NCI-H748 treated with DMSO at 0.1 percent for 48 hours (cell line): ENCODE measurements around the gene ADD1.

ENCODE experiments used
- DNase-seq: peaks from one replicate; lab custom pipeline; 2025; lab: John Stamatoyannopoulos, UW

ADD1 gene

DNA sequence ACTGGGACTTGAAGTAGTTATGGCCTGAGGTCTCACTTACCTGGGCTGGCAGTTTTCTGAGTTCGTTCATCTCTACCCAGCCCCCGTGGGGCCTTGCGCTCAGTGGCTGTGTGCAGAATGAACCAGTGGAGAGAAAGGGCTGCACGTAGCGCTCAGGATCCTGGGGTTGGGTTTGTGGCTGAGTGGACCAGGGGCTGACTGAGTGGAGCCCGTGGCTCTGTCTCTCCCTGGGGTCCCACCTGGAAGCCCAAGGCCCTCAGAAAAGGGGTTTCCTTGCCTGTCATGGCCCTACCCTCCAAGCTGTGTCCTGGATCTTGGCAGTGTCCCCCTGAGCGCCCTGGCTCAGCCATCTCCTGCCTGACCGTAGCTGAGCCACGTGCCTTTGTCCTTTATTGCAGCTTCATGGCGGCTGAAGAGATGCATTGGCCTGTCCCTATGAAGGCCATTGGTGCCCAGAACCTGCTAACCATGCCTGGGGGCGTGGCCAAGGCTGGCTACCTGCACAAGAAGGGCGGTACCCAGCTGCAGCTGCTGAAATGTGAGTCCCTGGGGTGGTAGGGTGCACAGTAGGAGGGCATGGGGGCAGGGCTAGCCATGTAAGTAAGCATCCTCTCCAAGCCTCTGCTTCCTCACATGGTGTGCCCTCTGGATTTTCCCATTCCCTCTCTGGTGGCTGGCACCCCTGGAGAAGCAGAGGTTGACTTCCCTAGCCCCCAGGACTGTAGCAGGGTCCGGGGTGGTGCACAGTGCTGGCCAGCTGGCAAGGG is 23.2 kb upstream of the ADD1 start:
- no peak for DNase-seq

DNA sequence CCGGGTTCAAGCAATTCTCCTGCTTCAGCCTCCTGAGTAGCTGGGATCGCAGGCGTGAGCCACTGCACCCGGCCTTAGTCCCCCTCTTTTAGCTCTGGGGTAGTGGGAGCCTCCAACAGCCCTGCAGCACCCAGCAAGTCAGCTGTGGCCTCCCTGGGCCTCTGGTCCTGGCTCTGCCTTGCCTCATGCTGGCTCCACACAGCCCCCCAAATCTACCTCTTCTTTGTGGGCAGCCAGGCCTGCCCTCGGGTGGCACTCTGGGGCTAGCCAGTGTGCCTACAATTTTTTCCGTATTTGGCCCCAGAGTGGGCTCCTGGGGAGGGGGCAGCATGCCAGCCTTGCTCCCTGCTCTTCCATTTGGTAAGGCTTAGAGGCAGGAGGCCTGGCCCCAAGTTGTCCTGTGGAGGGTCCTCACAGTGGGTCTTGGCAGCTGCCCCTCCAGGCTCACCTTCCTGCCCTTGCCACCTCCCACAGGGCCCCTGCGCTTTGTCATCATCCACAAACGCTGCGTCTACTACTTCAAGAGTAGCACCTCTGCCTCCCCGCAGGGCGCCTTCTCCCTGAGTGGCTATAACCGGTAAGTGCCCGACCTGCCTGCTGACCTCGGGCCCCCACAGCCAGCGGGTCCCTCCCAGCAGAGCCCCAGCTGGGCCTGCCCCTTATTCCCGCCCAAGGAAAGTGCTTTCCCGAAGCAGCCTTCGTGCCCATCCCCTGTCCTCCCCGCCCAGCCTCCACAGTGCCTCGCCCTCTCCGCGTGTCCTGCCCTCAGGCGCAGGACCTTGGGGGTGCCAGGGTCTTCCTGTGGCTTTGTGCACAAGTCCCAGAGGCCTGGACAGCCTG is 21.0 kb upstream of the ADD1 start:
- no peak for DNase-seq

DNA sequence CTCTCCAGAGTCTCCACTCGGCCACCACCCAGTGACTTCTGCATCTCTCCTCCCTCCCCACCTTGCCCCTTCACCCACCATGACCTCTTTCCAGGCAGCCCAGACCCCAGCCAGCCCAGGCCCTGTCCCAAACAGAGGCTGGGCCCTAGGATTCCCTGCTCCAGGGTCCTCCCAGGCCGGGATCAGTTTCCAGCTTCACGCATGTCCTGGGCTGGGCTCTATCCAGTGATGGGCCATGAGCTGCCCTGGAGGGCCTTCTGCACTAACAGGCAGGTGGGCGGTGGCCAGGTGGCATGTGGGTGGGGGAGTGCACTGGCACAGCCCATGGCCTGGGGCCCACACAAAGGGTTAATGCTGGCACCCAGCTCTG is 20.4 kb upstream of the ADD1 start:
- no peak for DNase-seq

DNA sequence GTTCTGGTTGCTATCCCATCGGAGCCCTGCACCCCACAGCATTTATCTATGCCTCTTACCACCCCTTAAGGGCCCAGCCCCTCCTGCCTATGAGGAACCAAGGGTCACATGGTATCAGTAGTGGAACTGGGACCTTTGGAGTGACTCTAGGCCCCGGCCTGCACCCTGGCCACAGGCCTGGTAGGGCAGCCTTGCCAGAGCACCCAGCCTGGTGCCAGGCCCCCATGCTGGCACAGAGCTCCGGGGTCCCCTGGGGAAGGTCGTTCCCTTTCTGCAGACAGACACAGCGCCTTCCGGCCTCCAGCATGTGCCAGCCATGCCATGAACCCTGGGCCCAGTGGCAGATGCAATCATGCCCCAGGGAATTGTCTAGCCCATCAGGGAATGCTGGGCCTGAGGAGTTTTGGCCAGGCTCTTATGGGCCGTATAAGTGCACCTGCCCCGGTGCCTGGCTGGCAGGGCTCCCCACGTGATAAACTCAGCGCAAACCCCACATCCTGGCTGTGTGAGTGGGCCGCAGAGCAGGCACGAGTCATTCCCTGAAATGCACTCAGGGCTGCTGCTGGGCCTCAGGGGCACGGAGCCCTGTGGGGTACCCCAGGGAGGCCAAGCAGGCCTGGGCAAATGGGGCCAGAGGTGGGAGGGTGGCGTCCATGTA is 19.8 kb upstream of the ADD1 start:
- no peak for DNase-seq

DNA sequence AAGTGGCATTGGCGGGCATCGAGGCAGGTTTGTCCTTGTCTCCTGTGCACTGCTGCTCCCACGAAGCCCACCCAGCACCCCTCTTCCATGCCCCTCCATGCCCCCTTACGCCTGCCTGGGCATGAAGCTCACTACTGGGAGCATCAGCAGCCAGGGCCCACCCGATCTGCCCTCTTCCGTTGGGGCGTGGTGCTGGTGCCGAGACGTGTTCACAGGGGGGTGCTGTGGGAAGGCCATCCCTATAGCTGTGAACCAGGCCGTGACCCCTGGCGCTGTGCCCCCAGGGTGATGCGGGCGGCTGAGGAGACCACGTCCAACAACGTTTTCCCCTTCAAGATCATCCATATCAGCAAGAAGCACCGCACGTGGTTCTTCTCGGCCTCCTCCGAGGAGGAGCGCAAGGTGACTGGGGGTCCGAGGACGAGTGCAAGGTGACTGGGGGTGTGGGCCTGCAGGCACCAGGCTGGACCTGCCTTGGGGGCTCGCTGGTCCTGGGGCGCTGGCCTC is 19.3 kb upstream of the ADD1 start:
- DNase-seq: no peak

DNA sequence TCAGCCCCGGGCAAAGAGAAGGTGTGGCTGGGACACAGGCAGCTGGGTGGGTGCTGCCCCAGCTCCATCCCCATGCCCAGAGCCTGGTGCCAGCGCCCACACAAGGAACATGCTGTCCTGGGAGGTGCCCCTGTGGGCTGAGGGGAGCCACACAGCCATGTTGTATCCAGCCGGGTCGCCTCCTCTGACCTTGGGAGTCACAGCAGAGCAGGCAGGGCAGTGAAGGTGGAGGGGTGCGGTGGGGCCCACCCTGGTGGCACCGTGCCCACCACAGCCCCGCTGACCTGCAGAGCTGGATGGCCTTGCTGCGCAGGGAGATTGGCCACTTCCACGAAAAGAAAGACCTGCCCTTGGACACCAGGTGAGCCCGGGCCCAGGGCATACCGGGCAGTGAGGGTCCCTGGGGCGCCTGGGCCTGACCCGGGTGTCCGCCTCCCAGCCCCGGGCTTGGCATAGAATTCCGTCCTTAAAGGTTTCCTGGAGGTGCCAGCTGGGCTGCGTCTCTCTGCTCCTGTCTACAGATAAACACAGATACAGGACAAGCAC is 18.7 kb upstream of the ADD1 start:
- DNase-seq: no peak

DNA sequence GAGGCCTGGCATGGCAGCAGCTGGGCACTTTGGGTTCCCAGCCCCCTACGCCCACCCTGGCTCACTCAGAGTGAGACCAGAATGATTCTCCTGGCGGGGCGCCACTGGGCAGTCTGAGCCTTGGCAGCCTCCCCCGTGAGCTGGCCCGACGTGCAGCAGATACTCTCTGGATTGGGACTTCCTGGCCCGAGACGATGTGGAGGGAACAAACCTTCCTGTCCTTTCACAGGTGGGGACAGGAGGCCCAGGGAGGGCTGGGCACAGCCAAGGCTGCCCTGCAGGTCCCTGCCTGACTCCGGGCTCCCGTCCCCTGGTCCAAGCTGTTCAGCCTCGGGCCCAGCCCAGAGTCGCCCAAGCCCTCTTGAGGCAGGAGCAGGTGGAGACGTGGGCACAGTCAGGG is 17.9 kb upstream of the ADD1 start:
- DNase-seq: no peak

DNA sequence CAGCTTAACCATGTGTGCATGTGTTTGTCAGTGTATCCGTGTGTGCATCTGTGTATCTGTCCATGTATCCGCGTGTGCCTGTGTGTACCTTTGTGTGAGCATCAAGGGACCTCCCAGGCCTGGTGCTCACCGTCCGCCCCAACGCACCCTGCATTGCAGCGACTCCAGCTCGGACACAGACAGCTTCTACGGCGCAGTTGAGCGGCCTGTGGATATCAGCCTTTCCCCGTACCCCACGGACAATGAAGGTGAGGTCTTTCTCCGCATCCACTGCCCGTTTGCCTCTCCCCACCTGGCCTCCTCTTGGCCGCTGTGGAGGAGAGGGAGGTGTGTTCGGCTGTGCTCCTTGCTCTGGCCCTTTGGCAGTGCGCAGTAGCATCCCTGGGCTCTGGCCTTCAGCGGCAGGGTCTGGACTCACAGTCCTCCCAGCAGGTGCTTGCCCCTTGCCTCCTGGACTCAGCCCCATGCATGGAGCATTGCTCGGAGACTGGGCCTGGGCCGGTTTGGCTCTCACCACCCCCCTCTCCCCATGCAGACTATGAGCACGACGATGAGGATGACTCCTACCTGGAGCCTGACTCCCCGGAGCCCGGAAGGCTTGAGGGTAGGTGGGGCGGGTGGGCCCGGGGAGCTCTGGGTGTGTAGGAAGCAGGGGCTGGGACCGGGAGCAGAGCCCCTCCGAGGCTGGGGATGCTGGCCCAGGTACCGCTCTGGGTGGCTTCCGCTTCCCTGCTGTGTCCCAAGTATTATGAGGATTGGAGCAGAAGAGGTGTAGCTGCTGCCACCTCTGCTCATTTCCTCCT is 16.4 kb upstream of the ADD1 start:
- DNase-seq: no peak

DNA sequence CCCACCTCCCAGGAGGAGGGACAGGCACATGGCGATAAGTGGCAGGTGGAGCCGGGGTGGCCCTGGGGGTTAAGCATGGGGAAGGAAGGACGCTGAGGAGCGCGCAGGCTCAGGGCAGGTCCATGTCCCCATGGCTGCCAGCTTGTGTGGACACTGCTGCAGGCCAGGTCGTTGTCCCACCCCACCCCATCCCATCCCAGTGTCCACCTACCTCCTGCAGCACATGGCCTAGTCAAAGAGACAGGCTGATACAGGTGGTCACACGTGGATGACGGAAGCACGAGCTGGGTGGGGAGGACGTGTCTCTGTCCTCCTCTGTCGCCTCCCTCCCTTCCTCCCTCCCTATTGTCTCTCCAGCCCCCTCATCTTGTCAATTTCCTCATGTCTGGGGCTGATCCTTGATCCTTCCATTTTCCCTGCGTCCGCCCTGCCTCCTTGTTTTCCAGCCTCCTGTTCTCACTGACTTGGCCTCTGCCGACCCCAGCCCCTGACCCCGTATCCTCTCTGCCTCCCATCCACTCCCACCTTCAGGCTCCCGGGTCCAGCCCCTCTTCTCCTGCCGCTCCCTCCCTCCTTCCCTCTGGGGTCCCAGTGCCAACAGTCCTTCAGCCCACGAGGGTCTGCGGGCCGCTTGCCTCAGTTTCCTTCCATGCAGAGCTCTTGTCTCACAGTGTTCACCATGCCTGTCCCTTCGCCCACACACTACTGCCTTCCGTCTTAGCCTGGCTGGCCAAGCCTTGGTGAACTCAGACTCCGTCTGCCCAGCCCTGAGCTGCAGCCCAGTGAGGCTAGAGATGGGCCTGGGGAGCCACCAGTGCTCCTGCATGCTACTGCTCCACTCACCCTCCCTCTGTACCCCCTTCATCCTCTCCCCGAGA is 15.5 kb upstream of the ADD1 start:
- no peak for DNase-seq

DNA sequence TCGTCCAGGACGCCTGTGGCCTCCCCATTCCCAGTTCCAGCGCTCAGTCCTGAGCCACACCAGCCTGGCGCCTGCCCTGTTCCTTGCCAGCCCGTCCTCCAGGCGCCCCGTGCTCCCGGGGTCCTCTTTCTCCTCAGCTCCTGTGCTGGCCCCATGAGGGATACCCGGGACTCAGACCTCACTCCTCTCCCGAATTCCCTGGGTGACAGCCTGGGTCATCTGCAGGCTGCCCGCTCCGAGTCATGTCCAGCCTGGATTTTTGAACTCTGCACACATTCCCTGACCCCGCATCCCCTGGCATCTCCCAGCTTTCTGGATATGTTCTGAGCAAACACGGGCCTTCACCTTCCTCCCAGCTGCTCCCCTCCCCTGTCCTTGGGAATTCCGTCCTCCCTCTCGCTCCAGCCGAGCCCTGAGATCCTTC is 14.9 kb upstream of the ADD1 start:
- DNase-seq: no peak

DNA sequence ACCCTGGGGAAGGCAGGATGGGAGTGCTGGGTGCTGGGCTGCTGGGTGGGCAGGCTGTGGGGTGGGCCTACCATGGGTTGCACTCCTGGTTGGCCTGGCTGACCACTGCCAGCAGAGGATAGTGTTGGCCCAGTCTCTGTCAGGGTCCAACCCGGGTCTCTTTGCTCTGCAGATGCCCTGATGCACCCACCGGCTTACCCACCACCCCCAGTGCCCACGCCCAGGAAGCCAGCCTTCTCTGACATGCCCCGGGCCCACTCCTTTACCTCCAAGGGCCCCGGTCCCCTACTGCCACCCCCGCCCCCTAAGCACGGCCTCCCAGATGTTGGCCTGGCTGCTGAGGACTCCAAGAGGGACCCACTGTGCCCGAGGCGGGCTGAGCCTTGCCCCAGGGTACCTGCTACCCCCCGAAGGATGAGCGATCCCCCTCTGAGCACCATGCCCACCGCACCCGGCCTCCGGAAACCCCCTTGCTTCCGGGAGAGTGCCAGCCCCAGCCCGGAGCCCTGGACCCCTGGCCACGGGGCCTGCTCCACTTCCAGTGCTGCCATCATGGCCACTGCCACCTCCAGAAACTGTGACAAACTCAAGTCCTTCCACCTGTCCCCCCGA is 14.2 kb upstream of the ADD1 start:
- DNase-seq: no peak

DNA sequence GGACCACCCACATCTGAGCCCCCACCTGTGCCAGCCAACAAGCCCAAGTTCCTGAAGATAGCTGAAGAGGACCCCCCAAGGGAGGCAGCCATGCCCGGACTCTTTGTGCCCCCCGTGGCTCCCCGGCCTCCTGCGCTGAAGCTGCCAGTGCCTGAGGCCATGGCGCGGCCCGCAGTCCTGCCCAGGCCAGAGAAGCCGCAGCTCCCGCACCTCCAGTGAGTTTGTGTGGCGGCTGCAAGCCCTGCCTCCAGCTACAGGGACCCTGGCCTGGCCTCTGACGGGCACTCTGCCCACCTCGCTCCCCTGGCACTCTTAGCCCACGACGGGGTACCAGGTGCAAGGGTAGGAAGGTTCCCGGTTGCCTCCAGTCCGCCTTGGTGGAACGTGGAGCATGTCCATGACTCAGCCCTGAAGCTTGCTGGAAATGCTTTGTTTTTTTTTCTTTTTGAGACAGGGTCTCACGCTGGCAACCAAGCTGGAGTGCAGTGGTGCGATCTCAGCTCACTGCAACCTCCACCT is 13.7 kb upstream of the ADD1 start:
- no peak for DNase-seq

DNA sequence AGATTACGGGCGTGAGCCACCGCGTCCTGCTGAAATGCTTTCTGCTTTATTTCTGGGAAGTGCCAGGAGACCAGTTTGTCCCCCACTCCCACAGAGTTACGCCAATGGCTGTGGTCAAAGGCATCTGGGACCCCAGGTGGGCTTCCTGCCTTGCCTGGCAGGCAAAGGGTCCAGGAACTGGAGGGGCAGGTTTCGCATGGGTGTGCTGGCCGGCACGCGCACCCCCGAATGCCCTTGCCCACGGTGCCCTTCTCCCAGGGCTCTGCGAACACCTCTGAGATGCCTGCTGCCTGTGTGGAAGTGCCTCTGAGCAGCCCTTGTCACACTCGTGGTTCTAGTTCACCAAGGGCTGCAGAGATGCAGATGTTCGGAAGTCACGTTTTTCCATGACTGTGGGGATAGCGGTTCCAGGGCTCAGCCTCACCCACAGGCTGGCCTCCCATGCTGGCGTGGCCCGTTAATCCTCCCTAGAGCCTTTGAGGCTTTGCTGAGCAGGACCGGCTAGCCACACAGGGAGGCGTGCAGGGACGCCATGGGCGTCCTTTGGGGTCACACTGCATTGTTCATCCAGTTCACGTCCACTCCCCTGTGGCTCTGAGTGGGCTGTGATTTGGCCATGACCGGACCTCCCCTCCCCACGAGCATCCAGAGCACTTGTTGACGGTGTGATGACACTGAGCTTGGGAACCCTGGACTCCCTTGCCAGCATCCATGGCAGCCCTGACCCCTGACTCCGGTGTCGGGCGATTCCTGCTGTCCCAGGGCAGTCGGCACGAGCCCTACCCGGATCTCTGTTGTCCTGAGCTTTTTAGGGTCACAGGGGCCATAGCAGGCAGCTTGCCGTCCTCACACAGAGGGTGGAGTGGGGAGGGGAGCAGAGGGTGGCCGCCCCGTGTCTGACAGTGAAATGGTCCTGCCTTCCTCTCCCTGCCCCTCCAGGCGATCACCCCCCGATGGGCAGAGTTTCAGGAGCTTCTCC is 12.7 kb upstream of the ADD1 start:
- no peak for DNase-seq

DNA sequence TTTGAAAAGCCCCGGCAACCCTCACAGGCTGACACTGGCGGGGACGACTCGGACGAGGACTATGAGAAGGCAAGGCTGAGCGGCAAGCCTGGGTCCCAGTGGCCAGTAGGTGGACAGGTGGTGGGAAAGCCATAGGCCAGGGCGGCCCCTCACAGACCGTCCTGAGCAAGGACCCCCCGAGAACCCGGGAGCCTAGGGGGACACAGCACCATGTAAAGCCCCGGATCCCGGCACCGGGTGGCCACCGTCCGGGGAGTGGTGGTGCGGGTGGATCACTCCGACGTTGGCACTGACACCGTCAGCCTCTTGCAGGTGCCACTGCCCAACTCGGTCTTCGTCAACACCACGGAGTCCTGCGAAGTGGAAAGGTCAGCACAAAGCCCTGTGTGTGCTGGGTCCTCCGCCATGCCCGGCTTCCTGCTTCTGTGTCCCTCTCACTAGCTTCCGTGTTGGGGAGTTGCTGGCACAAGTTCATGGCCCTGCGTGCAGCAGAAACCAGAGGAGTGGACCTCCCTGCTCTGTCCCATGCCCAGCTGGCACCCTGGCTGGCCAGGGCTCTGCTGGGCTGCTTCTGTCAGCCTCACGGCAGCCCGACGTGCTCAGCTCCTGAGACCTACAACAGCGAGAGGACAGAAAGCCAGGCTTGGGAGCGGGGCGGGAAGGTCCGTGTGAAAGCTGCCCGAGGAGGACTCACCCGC is 11.9 kb upstream of the ADD1 start:
- no peak for DNase-seq

DNA sequence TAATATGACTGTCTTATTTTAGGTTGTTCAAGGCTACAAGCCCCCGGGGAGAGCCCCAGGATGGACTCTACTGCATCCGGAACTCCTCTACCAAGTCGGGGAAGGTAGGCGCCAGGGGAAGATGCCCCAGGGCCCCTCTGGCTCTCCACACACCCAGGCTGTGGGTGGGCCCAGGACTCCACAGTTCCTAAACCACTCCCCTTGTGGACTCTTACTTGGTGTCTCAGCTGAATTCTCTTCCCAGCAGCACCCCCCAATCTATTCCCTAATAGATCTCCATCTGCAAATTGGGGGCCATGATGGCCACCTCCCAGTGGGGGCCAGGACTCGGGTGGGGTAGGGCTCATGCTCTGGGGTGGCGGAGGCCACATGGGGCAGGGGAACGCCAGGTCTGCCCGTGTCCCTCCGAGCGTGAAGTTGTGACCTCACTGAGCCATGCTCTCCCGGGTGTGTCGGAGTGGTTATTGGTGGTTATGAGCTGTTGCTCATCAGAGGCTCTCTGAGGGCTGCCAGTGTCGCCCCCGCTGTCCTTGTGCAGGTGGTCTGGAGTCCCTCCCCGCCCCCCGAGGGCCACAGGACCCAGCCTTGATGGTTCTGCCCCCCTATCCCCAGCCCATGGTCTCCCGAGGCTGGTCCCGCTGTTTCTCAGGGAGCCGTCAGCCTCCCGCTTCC is 11.2 kb upstream of the ADD1 start:
- DNase-seq: no peak

DNA sequence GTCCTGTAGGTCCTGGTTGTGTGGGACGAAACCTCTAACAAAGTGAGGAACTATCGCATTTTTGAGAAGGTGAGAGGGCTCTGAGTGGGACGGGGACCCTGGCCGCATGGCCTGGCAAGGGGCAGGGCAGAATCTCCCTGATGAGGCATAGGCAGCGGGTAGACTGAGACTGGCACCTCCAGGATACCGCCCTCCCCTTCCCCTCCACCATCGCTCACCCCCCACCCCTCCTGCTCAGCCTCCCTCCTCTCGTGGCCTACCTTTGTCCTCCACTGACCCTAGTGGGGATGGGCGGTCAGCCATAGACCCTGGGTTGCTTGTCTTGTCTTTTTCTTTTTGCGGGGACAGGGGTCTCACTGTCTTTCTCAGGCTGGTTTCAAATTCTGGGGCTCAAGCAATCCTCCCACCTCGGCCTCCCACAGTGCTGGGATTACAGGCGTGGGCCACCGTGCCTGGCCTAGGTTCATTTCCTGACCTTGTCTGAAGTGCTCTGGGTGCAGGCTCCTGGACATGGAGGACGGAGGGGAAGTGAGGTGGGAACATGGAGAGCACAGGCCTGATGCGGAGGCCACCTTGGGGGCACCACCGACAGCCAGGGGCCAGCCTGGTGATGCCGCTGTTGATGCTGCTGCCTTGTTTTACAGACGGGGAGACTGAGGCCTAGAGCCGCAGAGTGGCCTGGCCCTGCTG is 10.5 kb upstream of the ADD1 start:
- DNase-seq: no peak

DNA sequence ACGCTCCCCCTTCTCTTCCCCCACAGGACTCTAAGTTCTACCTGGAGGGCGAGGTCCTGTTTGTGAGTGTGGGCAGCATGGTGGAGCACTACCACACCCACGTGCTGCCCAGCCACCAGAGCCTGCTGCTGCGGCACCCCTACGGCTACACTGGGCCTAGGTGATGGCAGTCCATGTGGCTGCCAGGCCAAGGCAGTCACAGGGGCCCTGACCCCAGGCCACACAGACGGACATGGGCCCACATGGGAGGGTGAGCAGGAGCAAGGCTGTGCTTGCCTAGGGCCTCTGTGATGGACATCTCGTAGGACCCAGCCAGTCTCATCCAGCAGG is 10.0 kb upstream of the ADD1 start:
- DNase-seq: no peak
